Left renal pelvis (tissue), 4 donors: ENCODE results near the gene SHISA9. TPM values are rescaled to one million over a fixed set of nuclear protein-coding genes. Genes with fewer than 3 reads are reported as not detected.

Experiments used
- DNase-seq, 4 donors: peaks; one replicate each; pipeline ENCODE4 v3.0.0-alpha.2; 2013; ENCODE audit warnings: low read depth in 4 of 4, low spot score in 3 of 4
- polyA plus RNA-seq, 4 donors: library from polyadenylated mRNA; unstranded; fragments of 120-200 nt; gene quantifications; one replicate each; pipeline ENCODE4 v1.2.1, GENCODE V29; 2013; ENCODE audit not compliant: insufficient read length in 4 of 4

Gene SHISA9
- polyA plus RNA-seq, 4 donors = 1.1 to 5.7 (median 3.2) TPM

GRCh38 chr16:13236308-13236707 lies 334.9 kb downstream of the SHISA9 start:
- DNase-seq = no peak

- DNase-seq = no peak
Observed at GRCh38 chr16:13238182-13238581, 336.8 kb downstream of the SHISA9 start.

DNA sequence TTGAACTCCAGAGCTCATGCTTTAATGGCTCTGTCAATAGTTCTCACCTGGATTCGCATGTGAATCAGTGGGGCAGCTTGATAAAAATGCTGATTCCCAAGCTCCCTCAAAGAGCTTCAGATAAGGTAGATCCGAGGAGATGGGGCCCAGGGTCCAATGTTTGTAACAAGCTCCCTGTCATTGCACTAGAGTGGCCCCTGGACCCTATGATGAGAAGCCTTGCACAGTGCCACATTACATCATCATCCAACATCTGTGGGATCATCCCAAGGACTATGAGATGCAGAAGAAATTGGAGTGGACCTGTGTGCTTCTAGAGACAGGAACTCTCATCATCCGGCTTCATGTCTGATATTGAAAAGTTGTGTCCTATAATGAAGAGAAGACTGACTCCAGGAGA lies 340.8 kb downstream of the SHISA9 start:
- no peak for DNase-seq

DNA sequence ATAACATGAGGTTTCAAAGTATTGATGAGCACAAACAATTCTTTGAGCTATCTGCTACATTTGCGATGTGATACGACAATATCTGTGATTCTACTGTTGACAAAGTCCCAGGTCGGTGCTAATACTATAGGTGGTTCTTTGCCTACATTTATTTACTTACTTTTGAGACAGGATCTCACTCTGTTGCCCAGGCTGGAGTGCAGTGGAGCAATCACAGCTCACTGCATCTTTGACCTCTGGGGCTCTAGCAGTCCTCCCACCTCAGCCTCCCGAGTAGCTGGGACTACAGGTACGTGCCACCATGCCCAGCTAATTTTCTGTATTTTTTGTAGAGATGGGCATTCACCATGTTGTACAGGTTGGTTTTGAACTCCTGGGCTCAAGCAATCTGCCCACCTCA lies 343.4 kb downstream of the SHISA9 start:
- DNase-seq = no peak

DNA sequence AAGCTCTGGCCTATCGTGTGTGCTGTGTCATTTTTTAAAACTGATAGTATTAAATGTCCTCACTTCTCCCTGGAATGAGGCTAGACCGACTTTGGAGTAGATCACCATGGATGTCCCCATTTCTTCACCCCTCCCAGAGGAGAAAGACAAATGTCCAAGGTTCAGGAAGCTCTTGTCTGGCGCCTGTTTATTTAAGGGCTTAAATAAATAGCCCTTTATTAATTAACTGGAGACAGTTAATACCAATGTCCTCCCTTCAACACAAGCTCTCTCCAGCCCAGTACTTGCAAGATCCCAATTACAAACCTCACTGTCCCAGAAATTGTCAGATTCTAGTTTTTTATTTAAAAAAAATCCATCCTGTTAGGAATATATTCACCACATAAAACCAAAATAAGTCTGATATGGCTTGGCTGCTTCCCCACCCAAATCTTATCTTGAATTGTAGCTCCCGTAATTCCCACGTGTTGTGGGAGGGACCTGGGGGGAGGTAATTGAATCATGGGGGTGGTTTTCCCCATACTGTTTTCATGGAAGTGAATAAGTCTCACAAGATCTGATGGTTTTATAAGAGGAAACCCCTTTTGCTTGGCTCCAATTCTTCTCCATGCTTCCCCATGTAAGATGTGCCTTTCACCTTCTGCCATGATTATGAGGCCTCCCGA lies 344.4 kb downstream of the SHISA9 start:
- no peak for DNase-seq

DNA sequence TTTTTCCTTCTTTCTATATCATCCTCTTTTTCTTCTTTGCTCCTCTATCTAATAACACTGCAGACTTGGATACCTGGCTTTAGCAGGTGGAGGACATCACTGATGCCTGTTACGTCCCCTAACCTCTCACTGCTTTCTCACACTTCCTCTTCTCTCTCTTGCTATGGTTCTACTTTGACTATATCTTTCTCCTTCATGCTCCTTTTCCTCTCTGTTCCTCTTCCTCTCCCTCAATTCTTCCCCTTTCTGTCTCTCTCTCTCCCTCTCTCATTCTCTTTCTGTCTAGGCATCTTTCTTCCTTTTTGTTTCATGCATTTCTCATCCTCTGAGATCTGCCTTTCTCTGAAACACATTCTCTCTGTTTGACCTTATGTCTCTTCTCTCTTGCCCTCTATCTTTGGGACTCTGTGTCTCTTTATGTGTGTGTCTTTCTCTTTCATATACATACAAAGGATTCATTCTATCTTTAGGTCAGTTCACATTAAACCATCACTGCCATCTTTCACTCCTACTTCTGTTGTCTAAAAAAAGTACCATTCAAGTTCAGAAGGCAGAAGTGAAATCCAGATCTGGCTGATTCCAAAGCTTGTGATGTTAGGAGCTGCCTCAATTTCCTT lies 353.7 kb downstream of the SHISA9 start:
- no peak for DNase-seq

DNA sequence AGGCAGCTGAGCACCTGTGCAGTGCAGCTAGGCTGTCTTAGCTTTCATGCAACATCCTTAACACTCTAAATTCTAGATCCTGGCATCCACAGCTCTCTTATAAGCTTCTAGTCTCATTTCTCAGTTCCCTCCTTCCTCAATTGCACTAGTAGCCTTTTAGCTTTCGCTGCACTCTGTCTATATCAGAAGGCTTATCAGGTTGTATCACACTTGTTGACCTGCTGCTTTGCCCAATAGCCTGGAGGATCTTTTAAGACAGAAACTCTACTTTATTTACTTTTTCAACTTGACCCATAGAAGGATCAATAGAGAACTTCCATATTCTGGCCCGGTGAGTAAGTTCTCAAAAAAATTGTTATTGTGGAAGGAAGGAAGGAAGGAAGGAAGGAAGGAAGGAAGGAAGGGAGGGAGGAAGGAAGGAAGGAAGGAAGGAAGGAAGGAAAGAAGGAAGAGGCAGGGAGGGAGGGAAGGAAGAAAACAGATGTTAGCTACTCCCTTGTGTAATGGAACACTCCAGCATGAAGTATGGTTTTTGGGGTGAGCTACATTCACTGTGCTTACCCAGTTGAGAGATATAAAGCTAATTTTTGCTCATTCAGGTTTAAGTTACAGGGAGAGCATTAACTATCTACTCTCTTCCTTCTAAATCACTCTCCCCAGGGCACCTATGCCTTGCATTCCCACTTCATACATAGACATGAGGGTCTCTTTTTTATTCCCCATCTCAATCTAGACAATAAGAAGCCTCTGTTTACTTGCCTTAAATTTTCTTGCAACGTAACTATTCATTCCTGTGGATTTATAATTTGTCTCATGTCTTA lies 361.1 kb downstream of the SHISA9 start:
- no peak for DNase-seq

- no peak for DNase-seq
Observed at GRCh38 chr16:13264749-13265552, 363.6 kb downstream of the SHISA9 start.

DNA sequence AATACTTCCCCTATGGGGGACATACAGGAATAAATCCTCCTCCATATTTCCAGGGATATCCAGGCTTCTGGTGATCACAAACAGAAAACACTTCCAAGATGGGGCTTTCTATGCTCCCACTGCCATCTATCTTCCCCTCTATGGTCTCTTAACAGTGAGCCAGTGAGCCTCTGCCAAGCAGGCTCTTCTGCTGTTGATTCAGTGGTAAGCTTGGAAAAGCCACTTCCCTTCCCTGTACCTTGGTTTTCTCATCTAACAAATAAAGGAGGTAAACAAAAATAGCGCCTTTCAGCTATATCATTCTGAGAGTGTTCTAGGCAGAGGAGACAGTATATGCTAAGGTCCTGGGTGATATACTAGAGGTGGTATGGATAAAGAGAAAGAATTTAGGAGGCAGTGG lies 368.0 kb downstream of the SHISA9 start:
- no peak for DNase-seq

GRCh38 chr16:13269905-13270528 lies 368.6 kb downstream of the SHISA9 start:
- no peak for DNase-seq

DNA sequence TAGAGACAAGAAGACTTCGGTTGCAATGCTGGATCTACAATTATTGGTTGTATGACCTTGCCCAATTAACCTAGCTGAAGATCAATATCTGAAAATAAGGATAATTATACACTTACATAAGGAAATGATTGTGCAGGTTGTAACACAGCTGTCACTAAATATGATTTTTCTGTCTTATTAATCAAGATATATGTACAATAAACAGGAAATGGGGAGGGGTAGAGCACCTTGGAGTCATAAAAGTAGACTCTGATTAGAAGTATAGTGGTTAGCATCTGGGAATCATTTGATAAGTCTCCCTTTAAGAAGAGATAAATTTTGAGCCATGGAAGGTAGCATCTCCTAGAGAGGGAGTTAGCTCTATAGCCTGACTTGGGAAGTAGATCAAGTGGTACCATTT lies 369.2 kb downstream of the SHISA9 start:
- DNase-seq = no peak

GRCh38 chr16:13289515-13289914 lies 388.1 kb downstream of the SHISA9 start:
- DNase-seq = no peak

Other genes with a start within 250 kb of the SHISA9 start
- gene CPPED1, start 97.7 kb upstream of the SHISA9 start, polyA plus RNA-seq = 10 to 100 TPM in 3 of 4 donors, 1 to 10 TPM in 1; 5.1 to 27.1 (median 25.2) TPM